ENCODE results near the gene ACCSL.

ACCSL gene

GRCh38 chr11:44029977-44030911, 17.5 kb upstream of the ACCSL start:
- 0 out of 2 replicates have a peak overlapping the region, but pooled peaks have one; percentile 9 for H3K4me3 ChIP-seq (ENCODE audit: low read length)
- DNase-seq (ENCODE audit: low read depth) = peak; percentile 74
- TF ChIP-seq, protein P1, sequence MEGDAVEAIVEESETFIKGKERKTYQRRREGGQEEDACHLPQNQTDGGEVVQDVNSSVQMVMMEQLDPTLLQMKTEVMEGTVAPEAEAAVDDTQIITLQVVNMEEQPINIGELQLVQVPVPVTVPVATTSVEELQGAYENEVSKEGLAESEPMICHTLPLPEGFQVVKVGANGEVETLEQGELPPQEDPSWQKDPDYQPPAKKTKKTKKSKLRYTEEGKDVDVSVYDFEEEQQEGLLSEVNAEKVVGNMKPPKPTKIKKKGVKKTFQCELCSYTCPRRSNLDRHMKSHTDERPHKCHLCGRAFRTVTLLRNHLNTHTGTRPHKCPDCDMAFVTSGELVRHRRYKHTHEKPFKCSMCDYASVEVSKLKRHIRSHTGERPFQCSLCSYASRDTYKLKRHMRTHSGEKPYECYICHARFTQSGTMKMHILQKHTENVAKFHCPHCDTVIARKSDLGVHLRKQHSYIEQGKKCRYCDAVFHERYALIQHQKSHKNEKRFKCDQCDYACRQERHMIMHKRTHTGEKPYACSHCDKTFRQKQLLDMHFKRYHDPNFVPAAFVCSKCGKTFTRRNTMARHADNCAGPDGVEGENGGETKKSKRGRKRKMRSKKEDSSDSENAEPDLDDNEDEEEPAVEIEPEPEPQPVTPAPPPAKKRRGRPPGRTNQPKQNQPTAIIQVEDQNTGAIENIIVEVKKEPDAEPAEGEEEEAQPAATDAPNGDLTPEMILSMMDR (conservative IDR thresholded peaks at IDR 0.05; ENCODE audit: low read length) = no peak

GRCh38 chr11:44030996-44031395, 16.8 kb upstream of the ACCSL start:
- TF ChIP-seq, protein P1 (conservative IDR thresholded peaks at IDR 0.05; ENCODE audit: low read length) = no peak

GRCh38 chr11:44031549-44031948, 16.2 kb upstream of the ACCSL start:
- no peak overlapping the region for H3K4me3 ChIP-seq (ENCODE audit: low read length)
- no peak for DNase-seq (ENCODE audit: low read depth)
- TF ChIP-seq, protein P1 (conservative IDR thresholded peaks at IDR 0.05; ENCODE audit: low read length) = no peak

More at GRCh38 chr11:44030996-44031395, 16.8 kb upstream of the ACCSL start:
- no peak for DNase-seq (ENCODE audit: low read depth)
- no peak overlapping the region for H3K4me3 ChIP-seq (ENCODE audit: low read length)

DNA sequence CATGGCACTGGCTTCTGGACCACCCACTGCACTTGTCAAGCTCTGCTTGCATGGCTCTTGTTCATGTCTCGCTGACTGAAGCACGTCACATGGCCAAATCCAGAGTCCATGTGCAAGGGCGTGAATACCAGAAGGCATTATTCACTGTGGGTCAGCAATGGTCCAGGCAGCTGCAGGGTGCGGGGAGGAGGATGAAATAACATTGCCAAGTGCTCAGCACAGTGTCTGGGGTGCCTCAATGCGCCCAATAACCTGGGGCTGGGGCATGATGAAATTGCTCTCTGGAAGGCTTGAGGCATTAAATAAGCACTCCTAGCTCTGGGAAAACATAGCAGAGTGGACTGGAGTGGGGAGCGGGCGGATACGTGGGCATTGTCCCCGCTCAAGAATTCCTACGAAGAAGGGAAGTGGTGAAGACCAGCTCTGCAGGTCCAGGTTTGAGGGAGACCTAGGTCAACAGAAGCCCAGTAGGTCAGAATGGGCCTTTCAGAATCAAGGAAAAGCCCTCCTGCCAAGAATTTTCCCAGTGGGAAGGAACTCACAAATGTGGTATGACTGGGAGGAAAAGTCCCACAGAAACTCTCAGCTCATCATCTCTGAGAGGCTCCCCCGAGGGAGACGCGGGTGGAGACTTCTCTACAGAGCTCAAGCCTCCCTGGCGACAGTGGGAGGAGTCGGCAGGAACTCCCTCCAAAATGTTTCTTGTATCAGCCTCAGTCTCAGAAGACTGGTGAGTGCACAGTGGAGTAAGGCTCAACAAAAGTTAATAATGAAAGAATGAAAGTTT, 15.3 kb upstream of the ACCSL start:
- TF ChIP-seq, protein P1 (conservative IDR thresholded peaks at IDR 0.05; ENCODE audit: low read length) = no peak
- H3K4me3 ChIP-seq (ENCODE audit: low read length) = no peak overlapping the region
- DNase-seq (ENCODE audit: low read depth) = peak; percentile 76

DNA sequence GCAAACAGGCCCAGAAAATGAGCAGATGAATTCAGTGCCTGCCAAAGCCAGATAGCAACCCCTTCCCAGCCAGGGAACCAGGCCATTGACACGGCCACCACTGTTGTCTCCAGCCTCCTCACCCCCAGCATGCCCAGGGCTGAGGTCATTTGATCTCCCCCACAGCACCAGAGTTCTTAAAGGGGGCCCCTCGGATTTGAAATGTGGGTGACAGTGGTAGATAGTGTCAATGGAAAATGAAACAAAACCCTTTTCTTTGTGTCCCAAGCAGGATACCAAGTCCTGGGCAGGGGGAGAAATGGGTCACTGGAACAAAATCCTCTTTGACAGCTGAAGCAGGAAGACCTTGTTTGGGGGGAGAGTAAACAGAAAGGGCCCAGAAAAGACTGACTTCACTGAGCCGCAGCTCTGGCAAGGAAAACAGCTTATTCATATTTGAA, 14.3 kb upstream of the ACCSL start:
- DNase-seq (ENCODE audit: low read depth) = no peak
- TF ChIP-seq, protein P1 (conservative IDR thresholded peaks at IDR 0.05; ENCODE audit: low read length) = no peak
- no peak overlapping the region for H3K4me3 ChIP-seq (ENCODE audit: low read length)

- TF ChIP-seq, protein P1 (conservative IDR thresholded peaks at IDR 0.05; ENCODE audit: low read length) = no peak
- no peak for DNase-seq (ENCODE audit: low read depth)
- H3K4me3 ChIP-seq (ENCODE audit: low read length) = no peak overlapping the region
These were observed 13.9 kb upstream of the ACCSL start for GRCh38 chr11:44033856-44034255.

All from AG10803 (cell line).